CD14-positive monocyte (primary cell): ENCODE results near the gene LRBA. TPM values are rescaled to one million over a fixed set of nuclear protein-coding genes. Genes with fewer than 3 reads are reported as not detected.

Experiments
- DNase-seq, 3 donors: peaks; one replicate each; pipeline ENCODE4 v3.0.0-alpha.2; 2011 to 2022
- H2AFZ ChIP-seq: 2 replicates; pipeline ENCODE4 v1.6.0; 2012; ENCODE audit warnings: mild to moderate bottlenecking, low read depth, low read length, inconsistent platforms; ENCODE audit not compliant: insufficient read depth, poor library complexity, severe bottlenecking
- H3K27ac ChIP-seq, 2 donors: 1 replicate in 1 of 2; 2 replicates in 1 of 2; pipeline ENCODE4 v1.5.1; 2012 to 2013; ENCODE audit warnings: low read length in 2 of 2, control low read depth in 1 of 2, inconsistent platforms in 1 of 2, low read depth in 1 of 2, mild to moderate bottlenecking in 1 of 2
- H3K27me3 ChIP-seq, 2 donors: one replicate each; pipeline versions ENCODE4 v1.6.0 to v1.6.1; 2011 to 2013; ENCODE audit warnings: low read length in 2 of 2; ENCODE audit not compliant: control insufficient read depth in 2 of 2, insufficient read depth in 2 of 2
- H3K36me3 ChIP-seq, 2 donors: replicated peaks in 1 of 2; 1 replicate in 1 of 2; 2 replicates in 1 of 2; pipeline versions ENCODE4 v1.5.1 to v1.6.1; 2012 to 2013; ENCODE audit warnings: low read length in 2 of 2, control low read depth in 1 of 2, inconsistent platforms in 1 of 2, mild to moderate bottlenecking in 1 of 2; ENCODE audit not compliant: insufficient read depth in 2 of 2, control insufficient read depth in 1 of 2
- H3K4me1 ChIP-seq, 2 donors: 1 replicate in 1 of 2; 2 replicates in 1 of 2; pipeline versions ENCODE4 v1.5.1 to v1.6.1; 2012 to 2013; ENCODE audit warnings: low read length in 2 of 2, control low read depth in 1 of 2, inconsistent platforms in 1 of 2, mild to moderate bottlenecking in 1 of 2, moderate library complexity in 1 of 2; ENCODE audit not compliant: insufficient read depth in 2 of 2, control insufficient read depth in 1 of 2
- H3K4me2 ChIP-seq: replicated peaks from 2 replicates; pipeline ENCODE3; 2012; ENCODE audit warnings: low read length, moderate library complexity, mild to moderate bottlenecking; ENCODE audit not compliant: poor library complexity, severe bottlenecking; ENCODE audit errors: extremely low read depth
- H3K4me3 ChIP-seq, 3 experiments: fragments of 200-600 bp in 1 of 3; sonication (generic) in 1 of 3; replicated peaks in 1 of 3; 1 replicate in 2 of 3; 2 replicates in 1 of 3; pipeline ENCODE4 v1.5.1; 2011 to 2013; ENCODE audit warnings: low read length in 3 of 3, mild to moderate bottlenecking in 3 of 3, control low read depth in 2 of 3, low read depth in 2 of 3, inconsistent platforms in 1 of 3, moderate library complexity in 1 of 3
- H3K79me2 ChIP-seq: 2 replicates; pipeline ENCODE4 v1.6.0; 2012; ENCODE audit warnings: mild to moderate bottlenecking, control low read depth, inconsistent platforms, low read length, moderate library complexity; ENCODE audit not compliant: insufficient read depth
- H3K9ac ChIP-seq: 2 replicates; pipeline ENCODE4 v1.6.0; 2017; ENCODE audit warnings: low read length, mild to moderate bottlenecking; ENCODE audit not compliant: insufficient read depth, poor library complexity, severe bottlenecking
- H3K9me3 ChIP-seq, 2 donors: replicated peaks in 1 of 2; 1 replicate in 1 of 2; 2 replicates in 1 of 2; pipeline versions ENCODE4 v1.5.1 to v1.6.1; 2012 to 2013; ENCODE audit warnings: low read length in 2 of 2, control low read depth in 1 of 2; ENCODE audit not compliant: control insufficient read depth in 1 of 2, insufficient read depth in 1 of 2
- H4K20me1 ChIP-seq: 2 replicates; pipeline ENCODE4 v1.6.0; 2012; ENCODE audit warnings: mild to moderate bottlenecking, low read length, control low read depth, moderate library complexity; ENCODE audit not compliant: insufficient read depth
- H3K27ac Mint-ChIP-seq, 7 donors: one replicate each; pipeline ENCODE4 v1.8.0; 2020; ENCODE audit warnings: mild to moderate bottlenecking in 7 of 7, mixed read lengths in 7 of 7, moderate library complexity in 6 of 7, inconsistent platforms in 2 of 7
- H3K27me3 Mint-ChIP-seq, 3 donors: one replicate each; pipeline ENCODE4 v1.8.0; 2021 to 2022; ENCODE audit warnings: low read depth in 3 of 3, mild to moderate bottlenecking in 3 of 3, mixed read lengths in 3 of 3, moderate library complexity in 3 of 3, inconsistent platforms in 1 of 3
- H3K36me3 Mint-ChIP-seq, 2 donors: one replicate each; pipeline ENCODE4 v1.8.0; 2020; ENCODE audit warnings: mixed read lengths in 2 of 2, inconsistent platforms in 1 of 2, mild to moderate bottlenecking in 1 of 2
- H3K4me1 Mint-ChIP-seq: one replicate; pipeline ENCODE4 v1.8.0; 2020; ENCODE audit warnings: mild to moderate bottlenecking, mixed read lengths
- H3K4me3 Mint-ChIP-seq, 2 donors: one replicate each; pipeline ENCODE4 v1.8.0; 2020; ENCODE audit warnings: mild to moderate bottlenecking in 2 of 2, mixed read lengths in 2 of 2, moderate library complexity in 1 of 2
- H3K9me3 Mint-ChIP-seq, 7 donors: one replicate each; pipeline ENCODE4 v1.8.0; 2020 to 2022; ENCODE audit warnings: mixed read lengths in 7 of 7, mild to moderate bottlenecking in 6 of 7, moderate library complexity in 6 of 7, inconsistent platforms in 2 of 7
- WGBS: methylation state at CpG from one replicate; pipeline ENCODE4 v1.1.5; 2013; ENCODE audit warnings: missing lambda C conversion rate; ENCODE audit not compliant: insufficient coverage; 5-methylcytosine and 5-hydroxymethylcytosine counted together
- intact Hi-C, 2 donors: fragments of 100-400 bp; cut with micrococcal nuclease; formaldehyde crosslinking; loops; one replicate each; pipeline versions ENCODE4 v1.15.0 to v1.15.1; 2023
- polyA plus RNA-seq, 3 donors: library from polyadenylated mRNA; depleted of rRNA in 1 of 3; unstranded in 2 of 3; stranded (reverse) in 1 of 3; fragments of 300-500 nt in 2 of 3; fragments of >200 nt in 1 of 3; fragmentation: Illumina TruSeq in 2 of 3; gene quantifications; 1 replicate in 2 of 3; 2 replicates in 1 of 3; pipeline ENCODE4 v1.2.3, GENCODE V29; 2012 to 2021
- TF ChIP-seq, protein P1 (sequence below): fragments of 200-600 bp; IDR thresholded peaks from one replicate; pipeline ENCODE4 v1.8.0; 2022; ENCODE audit warnings: antibody characterized with exemption, mild to moderate bottlenecking

Gene LRBA
- polyA plus RNA-seq, 3 donors: 1.5 to 5.5 (median 4.4) TPM

DNA sequence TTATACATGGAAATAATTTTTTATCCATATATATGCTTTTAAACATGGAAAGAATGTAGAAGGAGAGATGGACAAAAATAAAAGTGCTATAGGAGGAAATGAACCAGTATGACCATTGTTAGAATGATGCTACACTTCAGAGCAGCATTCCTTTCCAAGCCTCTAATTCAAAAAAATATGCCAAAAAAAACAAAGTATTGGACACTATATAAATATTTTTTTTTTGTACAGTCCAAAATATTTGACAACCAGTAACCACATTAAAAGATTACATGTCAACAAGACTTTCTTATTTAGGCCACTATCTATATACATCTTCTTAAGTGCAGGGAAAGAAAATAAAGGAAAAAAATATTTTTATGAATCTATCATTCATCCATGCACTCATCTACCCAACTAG lies 198.6 kb downstream of the LRBA start:
- Histone ChIP-seq H3K36me3 (no peaks in the 10 kb centered on the region), H3K4me2 (no peak overlapping the region), H3K4me3 (no peak overlapping the region), H3K27ac (no peak overlapping the region), H3K79me2 (no peaks in the 10 kb centered on the region), H3K9me3 (no peaks in the 10 kb centered on the region), H3K27me3 (no peaks in the 10 kb centered on the region), H3K9ac (no peak overlapping the region), H2AFZ (no peak overlapping the region), H4K20me1 (no peaks in the 10 kb centered on the region), H3K4me1 (no peaks in the 10 kb centered on the region)
- no peak overlapping the region for H3K4me3 Mint-ChIP-seq
- peaks cover 0 to 5% of the 10 kb centered on the region in 2 donors for H3K36me3 Mint-ChIP-seq
- TF ChIP-seq, protein P1, sequence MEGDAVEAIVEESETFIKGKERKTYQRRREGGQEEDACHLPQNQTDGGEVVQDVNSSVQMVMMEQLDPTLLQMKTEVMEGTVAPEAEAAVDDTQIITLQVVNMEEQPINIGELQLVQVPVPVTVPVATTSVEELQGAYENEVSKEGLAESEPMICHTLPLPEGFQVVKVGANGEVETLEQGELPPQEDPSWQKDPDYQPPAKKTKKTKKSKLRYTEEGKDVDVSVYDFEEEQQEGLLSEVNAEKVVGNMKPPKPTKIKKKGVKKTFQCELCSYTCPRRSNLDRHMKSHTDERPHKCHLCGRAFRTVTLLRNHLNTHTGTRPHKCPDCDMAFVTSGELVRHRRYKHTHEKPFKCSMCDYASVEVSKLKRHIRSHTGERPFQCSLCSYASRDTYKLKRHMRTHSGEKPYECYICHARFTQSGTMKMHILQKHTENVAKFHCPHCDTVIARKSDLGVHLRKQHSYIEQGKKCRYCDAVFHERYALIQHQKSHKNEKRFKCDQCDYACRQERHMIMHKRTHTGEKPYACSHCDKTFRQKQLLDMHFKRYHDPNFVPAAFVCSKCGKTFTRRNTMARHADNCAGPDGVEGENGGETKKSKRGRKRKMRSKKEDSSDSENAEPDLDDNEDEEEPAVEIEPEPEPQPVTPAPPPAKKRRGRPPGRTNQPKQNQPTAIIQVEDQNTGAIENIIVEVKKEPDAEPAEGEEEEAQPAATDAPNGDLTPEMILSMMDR: no peak
- H3K4me1 Mint-ChIP-seq: no peaks in the 10 kb centered on the region
- no peak for DNase-seq
- no peaks in the 10 kb centered on the region for H3K9me3 Mint-ChIP-seq
- intact Hi-C loops: no loop called here
- H3K27ac Mint-ChIP-seq: no peak overlapping the region
- H3K27me3 Mint-ChIP-seq: no peaks in the 10 kb centered on the region

- Mint-ChIP-seq H3K9me3 (no peaks in the 10 kb centered on the region), H3K27me3 (no peaks in the 10 kb centered on the region), H3K4me1 (no peaks in the 10 kb centered on the region), H3K4me3 (no peak overlapping the region), H3K27ac (no peak overlapping the region), H3K36me3 (peaks cover 0 to 9% of the 10 kb centered on the region in 2 donors)
- TF ChIP-seq, protein P1: no peak
- H3K4me1 ChIP-seq: no peaks in the 10 kb centered on the region
- no peak overlapping the region for H3K9ac ChIP-seq
- H3K4me3 ChIP-seq: no peak overlapping the region
- no peaks in the 10 kb centered on the region for H3K79me2 ChIP-seq
- no peaks in the 10 kb centered on the region for H4K20me1 ChIP-seq
- H3K27me3 ChIP-seq: no peaks in the 10 kb centered on the region
- intact Hi-C loops: no loop called here
- H3K9me3 ChIP-seq: no peaks in the 10 kb centered on the region
- no peak for DNase-seq
- H2AFZ ChIP-seq: no peak overlapping the region
- H3K4me2 ChIP-seq: no peak overlapping the region
- no CpG with 5 or more reads among the region's 1 CpG for WGBS
- no peak overlapping the region for H3K27ac ChIP-seq
- no peaks in the 10 kb centered on the region for H3K36me3 ChIP-seq
Measured at GRCh38 chr4:150814873-150815272, 200.2 kb downstream of the LRBA start.
